Body of pancreas (tissue), 4 donors: ENCODE results near the gene NDST4. TPM values are rescaled to one million over a fixed set of nuclear protein-coding genes. Genes with fewer than 3 reads are reported as not detected.

Source experiments
- ATAC-seq: fragments of 150-250 bp; one replicate; pipeline ENCODE4 v1.9.1; 2016
- DNase-seq, 4 donors: peaks; one replicate each; pipeline ENCODE4 v3.0.0-alpha.2; 2019
- H3K27ac ChIP-seq, 4 donors: fragments of 200-600 bp; sonication (generic); 1 replicate in 3 of 4; 2 replicates in 1 of 4; pipeline versions ENCODE4 v1.5.1 to v1.6.1; 2016 to 2019; ENCODE audit warnings: mild to moderate bottlenecking in 1 of 4, mixed read lengths in 1 of 4, moderate library complexity in 1 of 4
- H3K27me3 ChIP-seq, 2 donors: fragments of 200-600 bp; sonication (generic); one replicate each; pipeline ENCODE4 v1.6.0; 2016; ENCODE audit warnings: mild to moderate bottlenecking in 1 of 2
- H3K36me3 ChIP-seq, 2 donors: fragments of 200-600 bp; sonication (generic); replicated peaks in 1 of 2; 2 replicates each; pipeline ENCODE4 v1.5.1; 2016; ENCODE audit warnings: low read depth in 2 of 2; ENCODE audit not compliant: insufficient read depth in 1 of 2
- H3K4me1 ChIP-seq: fragments of 200-600 bp; sonication (generic); one replicate; pipeline ENCODE4 v1.6.0; 2016
- H3K4me3 ChIP-seq, 2 donors: fragments of 200-600 bp; sonication (generic); 1 replicate in 1 of 2; 2 replicates in 1 of 2; pipeline ENCODE4 v1.5.1; 2016 to 2019
- H3K9me3 ChIP-seq, 3 donors: fragments of 200-600 bp; sonication (generic); 1 replicate in 2 of 3; 2 replicates in 1 of 3; pipeline ENCODE4 v1.5.1; 2016
- CTCF ChIP-seq, 7 experiments: fragments of 450-650 bp in 4 of 7; fragments of 200-600 bp in 3 of 7; sonication (generic) in 3 of 7; IDR thresholded peaks; one replicate each; pipeline ENCODE4 v1.5.1; 2016 to 2019; ENCODE audit warnings: antibody characterized with exemption in 7 of 7
- POLR2A ChIP-seq, 3 donors: fragments of 450-650 bp; IDR thresholded peaks; one replicate each; pipeline ENCODE4 v1.6.1; 2016; ENCODE audit warnings: antibody characterized with exemption in 3 of 3, mild to moderate bottlenecking in 2 of 3
- WGBS, 2 donors: methylation state at CpG; one replicate each; pipeline ENCODE4 v1.1.5; 2017; 5-methylcytosine and 5-hydroxymethylcytosine counted together
- intact Hi-C: fragments of 100-400 bp; cut with DNase I; formaldehyde crosslinking; loops from one replicate; pipeline ENCODE4 v1.15.1; 2023
- total RNA-seq, 2 donors: library from RNA; depleted of rRNA; stranded (reverse); fragments of >200 nt; gene quantifications; one replicate each; pipeline ENCODE4 v1.1.0, GENCODE V29; 2016

The NDST4 gene
- total RNA-seq, 2 donors from 2014 or later = not detected

- TF ChIP-seq CTCF (IDR thresholded peaks at IDR 0.05) (no peak), POLR2A (IDR thresholded peaks at IDR 0.05) (no peak)
- H3K9me3 ChIP-seq = no peaks in the 10 kb centered on the region
- H3K27ac ChIP-seq = no peak overlapping the region
- 56 to 62% methylated on average over 3 of the region's 3 CpGs for WGBS, 2 donors
- ATAC-seq = no peak
- no peak overlapping the region for H3K4me3 ChIP-seq
- H3K27me3 ChIP-seq = no peaks in the 10 kb centered on the region
- H3K4me1 ChIP-seq = peaks cover 5% of the 10 kb centered on the region
- no peaks in the 10 kb centered on the region for H3K36me3 ChIP-seq
- no peak for DNase-seq
- intact Hi-C loops = no loop called here
Measured at GRCh38 chr4:114921191-114921590, 192.2 kb downstream of the NDST4 start.

GRCh38 chr4:114911111-114911510, 202.3 kb downstream of the NDST4 start:
- no peak overlapping the region for H3K4me3 ChIP-seq
- intact Hi-C loops = no loop called here
- no peaks in the 10 kb centered on the region for H3K9me3 ChIP-seq
- no peaks in the 10 kb centered on the region for H3K27me3 ChIP-seq
- TF ChIP-seq CTCF (IDR thresholded peaks at IDR 0.05) = no peak
- no peak for TF ChIP-seq POLR2A (IDR thresholded peaks at IDR 0.05)
- peaks cover 18% of the 10 kb centered on the region for H3K4me1 ChIP-seq
- no peak overlapping the region for H3K27ac ChIP-seq
- no peak for DNase-seq
- H3K36me3 ChIP-seq = no peaks in the 10 kb centered on the region
- WGBS, 2 donors = 94 to 97% methylated on average over 2 of the region's 2 CpGs
- no peak for ATAC-seq

- no peak for TF ChIP-seq POLR2A (IDR thresholded peaks at IDR 0.05)
- intact Hi-C loops = no loop called here
- no peaks in the 10 kb centered on the region for H3K36me3 ChIP-seq
- H3K9me3 ChIP-seq = no peaks in the 10 kb centered on the region
- peaks cover 18% of the 10 kb centered on the region for H3K4me1 ChIP-seq
- H3K27ac ChIP-seq = no peak overlapping the region
- no peaks in the 10 kb centered on the region for H3K27me3 ChIP-seq
- ATAC-seq (peak; percentile 45), DNase-seq (no peak)
- H3K4me3 ChIP-seq = no peak overlapping the region
- WGBS, 2 donors = 12 to 29% methylated on average over 2 of the region's 2 CpGs
Measured at GRCh38 chr4:114907568-114907967, 205.9 kb downstream of the NDST4 start.

GRCh38 chr4:114905017-114905416, 208.4 kb downstream of the NDST4 start:
- ATAC-seq (no peak), DNase-seq (no peak)
- TF ChIP-seq CTCF (IDR thresholded peaks at IDR 0.05) = no peak
- no peak for TF ChIP-seq POLR2A (IDR thresholded peaks at IDR 0.05)
- H3K27ac ChIP-seq = no peak overlapping the region
- no peaks in the 10 kb centered on the region for H3K9me3 ChIP-seq
- peaks cover 18% of the 10 kb centered on the region for H3K4me1 ChIP-seq
- H3K36me3 ChIP-seq = no peaks in the 10 kb centered on the region
- H3K4me3 ChIP-seq = no peak overlapping the region
- intact Hi-C loops = no loop called here
- H3K27me3 ChIP-seq = no peaks in the 10 kb centered on the region

- WGBS, 2 donors = 78 to 79% methylated on average over 4 of the region's 4 CpGs
- no peaks in the 10 kb centered on the region for H3K36me3 ChIP-seq
- ATAC-seq = no peak
Measured at GRCh38 chr4:114900934-114901333, 212.5 kb downstream of the NDST4 start.

More at GRCh38 chr4:114900934-114901333, 212.5 kb downstream of the NDST4 start:
- intact Hi-C loops = no loop called here
- no peak for TF ChIP-seq POLR2A (IDR thresholded peaks at IDR 0.05)
- no peak for TF ChIP-seq CTCF (IDR thresholded peaks at IDR 0.05)
- no peak overlapping the region for H3K4me3 ChIP-seq
- H3K4me1 ChIP-seq = peaks cover 6% of the 10 kb centered on the region
- no peak for DNase-seq
- H3K27me3 ChIP-seq = no peaks in the 10 kb centered on the region
- no peaks in the 10 kb centered on the region for H3K9me3 ChIP-seq
- no peak overlapping the region for H3K27ac ChIP-seq
